PC-3 (cell line): ENCODE data around the gene WNK2. TPM values are rescaled to one million over a fixed set of nuclear protein-coding genes. Genes with fewer than 3 reads are reported as not detected.

Source experiments
- ATAC-seq: fragments of 200-7000 bp; cut with Tn5 transposase; 2 replicates; pipeline ENCODE4 v1.9.1; 2020; ENCODE audit warnings: mild to moderate bottlenecking, moderate library complexity
- BruUV-seq: library from RNA; stranded (reverse); fragments of 400-500 nt; replicated peaks from 2 replicates; lab custom pipeline; 2021; lab: Mats Ljungman, UMichigan
- CTCF ChIA-PET: fragments of 300-600 bp; sonication (Branson Sonifier 250); formaldehyde crosslinking; loops from one replicate; lab custom pipeline; 2022; ENCODE audit warnings: antibody characterized with exemption; lab: Charles Lee
- POLR2A ChIA-PET: fragments of 300-600 bp; sonication (Branson Sonifier 250); formaldehyde crosslinking; loops from one replicate; lab custom pipeline; 2022; ENCODE audit warnings: antibody characterized with exemption; ENCODE audit not compliant: unreplicated experiment; lab: Charles Lee
- DNase-seq: peaks from one replicate; pipeline ENCODE4 v3.0.0-alpha.2; 2015
- H2AFZ ChIP-seq: fragments of 300-600 bp; sonication (generic); 2 replicates; pipeline ENCODE4 v1.6.0; 2016; ENCODE audit warnings: antibody characterized with exemption, low read length
- H3F3A ChIP-seq: fragments of 300-600 bp; sonication (generic); one replicate; pipeline ENCODE4 v1.6.0; 2017; ENCODE audit warnings: antibody characterized with exemption, low read length, control low read depth, mild to moderate bottlenecking; ENCODE audit not compliant: unreplicated experiment
- H3K27ac ChIP-seq: fragments of 300-600 bp; sonication (generic); 2 replicates; pipeline ENCODE4 v1.5.1; 2016; ENCODE audit warnings: mild to moderate bottlenecking, low read length
- H3K27me3 ChIP-seq: fragments of 300-600 bp; sonication (generic); 2 replicates; pipeline ENCODE4 v1.6.1; 2016; ENCODE audit warnings: low read length, mixed read lengths
- H3K36me3 ChIP-seq: fragments of 300-600 bp; sonication (generic); 2 replicates; pipeline ENCODE4 v1.6.1; 2016; ENCODE audit warnings: low read depth, mixed run types, low read length, mixed read lengths
- H3K4me1 ChIP-seq: fragments of 300-600 bp; sonication (generic); 2 replicates; pipeline ENCODE4 v1.5.1; 2016; ENCODE audit warnings: low read length; ENCODE audit not compliant: insufficient read depth
- H3K4me2 ChIP-seq: fragments of 300-600 bp; sonication (generic); 2 replicates; pipeline ENCODE4 v1.6.0; 2016; ENCODE audit warnings: low read length
- H3K4me3 ChIP-seq: fragments of 300-600 bp; sonication (generic); 2 replicates; pipeline ENCODE4 v1.5.1; 2016; ENCODE audit warnings: mild to moderate bottlenecking, low read length, mixed read lengths
- H3K79me2 ChIP-seq: fragments of 300-600 bp; sonication (generic); 2 replicates; pipeline ENCODE4 v1.6.1; 2017; ENCODE audit warnings: low read length, mixed read lengths
- H3K9ac ChIP-seq: fragments of 300-600 bp; sonication (generic); 2 replicates; pipeline ENCODE4 v1.6.0; 2016; ENCODE audit warnings: mild to moderate bottlenecking, low read length
- H3K9me2 ChIP-seq: fragments of 300-600 bp; sonication (generic); replicated peaks from 2 replicates; pipeline ENCODE4 v1.6.1; 2016; ENCODE audit warnings: mixed run types, low read length, mixed read lengths
- H3K9me3 ChIP-seq: fragments of 300-600 bp; sonication (generic); 2 replicates; pipeline ENCODE4 v1.6.1; 2016; ENCODE audit warnings: low read length, mixed read lengths
- H4K20me1 ChIP-seq: fragments of 300-600 bp; sonication (generic); 2 replicates; pipeline ENCODE4 v1.6.1; 2016; ENCODE audit warnings: low read length, mixed read lengths
- CTCF ChIP-seq: fragments of 300-600 bp; sonication (generic); conservative IDR thresholded peaks from 2 replicates; pipeline ENCODE4 v1.5.1; 2017; ENCODE audit warnings: antibody characterized with exemption, low read depth, mild to moderate bottlenecking, low read length
- EZH2 ChIP-seq: fragments of 300-600 bp; sonication (generic); IDR thresholded peaks from one replicate; pipeline ENCODE4 v1.6.1; 2017; ENCODE audit warnings: antibody characterized with exemption, mild to moderate bottlenecking, low read length; ENCODE audit not compliant: unreplicated experiment
- EZH2phosphoT487 ChIP-seq: fragments of 300-600 bp; sonication (generic); IDR thresholded peaks from 2 replicates; pipeline ENCODE4 v1.6.1; 2018; ENCODE audit warnings: mild to moderate bottlenecking, antibody characterized with exemption, low read length, borderline replicate concordance
- intact Hi-C: fragments of 100-400 bp; cut with micrococcal nuclease; formaldehyde crosslinking; loops from 2 replicates; pipeline ENCODE4 v1.9.0; 2023
- total RNA-seq: library from RNA; depleted of rRNA; stranded (reverse); fragments of >200 nt; gene quantifications from 2 replicates; pipeline ENCODE4 v1.2.3, GENCODE V29; 2014

Gene WNK2
- total RNA-seq, 1 experiment from 2014 or later: 11.7 TPM

GRCh38 chr9:93236541-93237206 is 52.7 kb downstream of the WNK2 start:
- Histone ChIP-seq H2AFZ (no peak overlapping the region), H4K20me1 (no peaks in the 10 kb centered on the region), H3F3A (no peaks in the 10 kb centered on the region), H3K27ac (no peak overlapping the region), H3K9me2 (no peaks in the 10 kb centered on the region), H3K4me2 (no peak overlapping the region), H3K9ac (no peak overlapping the region), H3K4me3 (no peak overlapping the region), H3K27me3 (no peaks in the 10 kb centered on the region), H3K36me3 (no peaks in the 10 kb centered on the region), H3K79me2 (no peaks in the 10 kb centered on the region), H3K4me1 (no peaks in the 10 kb centered on the region), H3K9me3 (no peaks in the 10 kb centered on the region)
- POLR2A ChIA-PET: no interaction called here
- no peak for ATAC-seq
- no TSS peak for BruUV-seq
- CTCF ChIA-PET: no interaction called here
- no peak for DNase-seq
- TF ChIP-seq EZH2: no peak
- no peak for TF ChIP-seq CTCF
- TF ChIP-seq EZH2phosphoT487: no peak
- intact Hi-C loops: no loop called here

GRCh38 chr9:93237540-93237939 is 53.6 kb downstream of the WNK2 start:
- Histone ChIP-seq H3K79me2 (no peaks in the 10 kb centered on the region), H3K9me3 (no peaks in the 10 kb centered on the region), H2AFZ (no peak overlapping the region), H3K4me3 (no peak overlapping the region), H3F3A (no peaks in the 10 kb centered on the region), H3K4me2 (no peak overlapping the region), H3K27ac (no peak overlapping the region), H4K20me1 (no peaks in the 10 kb centered on the region), H3K9ac (no peak overlapping the region), H3K4me1 (no peaks in the 10 kb centered on the region), H3K36me3 (no peaks in the 10 kb centered on the region), H3K9me2 (no peaks in the 10 kb centered on the region), H3K27me3 (no peaks in the 10 kb centered on the region)
- CTCF ChIA-PET: no interaction called here
- no TSS peak for BruUV-seq
- no peak for ATAC-seq
- POLR2A ChIA-PET: no interaction called here
- intact Hi-C loops: no loop called here
- no peak for DNase-seq
- no peak for TF ChIP-seq EZH2phosphoT487
- no peak for TF ChIP-seq EZH2

GRCh38 chr9:93238953-93239925 is 55.3 kb downstream of the WNK2 start:
- no TSS peak for BruUV-seq
- Histone ChIP-seq H3K4me3 (no peak overlapping the region), H3K9me3 (no peaks in the 10 kb centered on the region), H3K9ac (no peak overlapping the region), H4K20me1 (no peaks in the 10 kb centered on the region), H3K79me2 (no peaks in the 10 kb centered on the region), H3K9me2 (no peaks in the 10 kb centered on the region), H3K4me1 (no peaks in the 10 kb centered on the region), H3K4me2 (no peak overlapping the region), H3F3A (no peaks in the 10 kb centered on the region), H3K27me3 (no peaks in the 10 kb centered on the region), H2AFZ (no peak overlapping the region), H3K36me3 (no peaks in the 10 kb centered on the region), H3K27ac (no peak overlapping the region)
- intact Hi-C loops: no loop called here
- TF ChIP-seq EZH2phosphoT487 (no peak), EZH2 (no peak), CTCF (no peak)
- ATAC-seq (no peak), DNase-seq (no peak)
- ChIA-PET CTCF (no interaction called here), POLR2A (no interaction called here)
